ENCODE measurements around the gene EPHB1. TPM values are rescaled to one million over a fixed set of nuclear protein-coding genes. Genes with fewer than 3 reads are reported as not detected.

Gene EPHB1
- total and polyA plus RNA-seq, 2 donors (not counting 3 experiments of a cell fraction or from before 2014, with no cell fraction given): 1.3 to 5.2 TPM

- no peak for DNase-seq (ENCODE audit: low read depth, low spot score)
Observed at GRCh38 chr3:135128818-135129217, 333.8 kb downstream of the EPHB1 start.

More at GRCh38 chr3:135128818-135129217, 333.8 kb downstream of the EPHB1 start:
- dilution Hi-C loops (cut with MboI; ENCODE audit: extremely low pct_ligation_motif_present, low sequenced_read_pairs): no loop called here
- no peak for TF ChIP-seq FOS (IDR thresholded peaks at IDR 0.05; ENCODE audit: borderline replicate concordance, insufficient read depth, low read length)
- no peak for TF ChIP-seq EZH2 (IDR thresholded peaks at IDR 0.05; ENCODE audit: borderline replicate concordance, low read depth, low read length, severe bottlenecking)
- TF ChIP-seq POLR2AphosphoS5 (IDR thresholded peaks at IDR 0.05; ENCODE audit: insufficient read depth, low read depth, low read length): no peak
- no peak for TF ChIP-seq MYC (IDR thresholded peaks at IDR 0.05; ENCODE audit: low read depth, low read length)
- TF ChIP-seq JUN (IDR thresholded peaks at IDR 0.05; ENCODE audit: borderline replicate concordance, insufficient read depth, insufficient read length, low read depth): no peak
- TF ChIP-seq, protein P1, sequence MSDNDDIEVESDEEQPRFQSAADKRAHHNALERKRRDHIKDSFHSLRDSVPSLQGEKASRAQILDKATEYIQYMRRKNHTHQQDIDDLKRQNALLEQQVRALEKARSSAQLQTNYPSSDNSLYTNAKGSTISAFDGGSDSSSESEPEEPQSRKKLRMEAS (IDR thresholded peaks at IDR 0.05; ENCODE audit: insufficient read depth, insufficient read length): no peak
- TF ChIP-seq POLR2A (IDR thresholded peaks at IDR 0.05; ENCODE audit: low read depth, low read length): no peak
- TF ChIP-seq GATA2 (IDR thresholded peaks at IDR 0.05; ENCODE audit: insufficient read depth, insufficient read length, low read depth, low read length): no peak
- TF ChIP-seq CTCF (IDR thresholded peaks at IDR 0.05; ENCODE audit: extremely low read depth in 1 of 2, insufficient read depth in 1 of 2, low read depth in 1 of 2, low read length in 2 of 2): no peak
- FAIRE-seq: no peak
- Histone ChIP-seq H3K4me1 (ENCODE audit: control insufficient read depth, extremely low read depth, insufficient read depth, low read length) (no peaks in the 10 kb centered on the region), H3K9me3 (replicated peaks; ENCODE audit: control insufficient read depth, insufficient read depth, low read length) (no peaks in the 10 kb centered on the region), H3K79me2 (ENCODE audit: control insufficient read depth, insufficient read depth, low read length) (no peaks in the 10 kb centered on the region), H3K9me1 (replicated peaks; ENCODE audit: control insufficient read depth, extremely low read depth, insufficient read depth, low read length) (no peaks in the 10 kb centered on the region), H3K4me2 (ENCODE audit: insufficient read depth, low read length) (no peak overlapping the region), H2AFZ (ENCODE audit: low read depth, low read length) (no peak overlapping the region), H3K36me3 (ENCODE audit: control insufficient read depth in 2 of 2, extremely low read depth in 1 of 2, insufficient read depth in 2 of 2, low read length in 2 of 2) (no peaks in the 10 kb centered on the region), H3K27ac (ENCODE audit: insufficient read depth, low read depth, low read length) (no peak overlapping the region), H3K27me3 (ENCODE audit: control insufficient read depth in 2 of 2, insufficient read depth in 2 of 2, low read length in 2 of 2) (no peaks in the 10 kb centered on the region), H3K4me3 (replicated peaks in 1 of 3; ENCODE audit: insufficient read depth in 1 of 3, low read depth in 1 of 3, low read length in 3 of 3) (no peak overlapping the region), H4K20me1 (replicated peaks; ENCODE audit: control insufficient read depth, extremely low read depth, insufficient read depth, low read length) (no peaks in the 10 kb centered on the region), H3K9ac (replicated peaks; ENCODE audit: extremely low read depth, insufficient read depth, low read length) (no peak overlapping the region)
- ChIA-PET POLR2A (no interaction called here), CTCF (no interaction called here)
- BruUV-seq (replicated peaks): no TSS peak
- intact Hi-C loops (cut with micrococcal nuclease): no loop called here
